Brain microvascular endothelial cell (primary cell): Measurements from ENCODE around the gene KPNA1.

Experiments used
- DNase-seq: peaks from one replicate; pipeline ENCODE4 v3.0.0-alpha.2; 2020
- H3K27ac ChIP-seq: fragments of 250-450 bp; sonication (Bioruptor Pico); 2 replicates; pipeline ENCODE4 v1.5.1; 2020; ENCODE audit warnings: mild to moderate bottlenecking, moderate library complexity
- H3K27me3 ChIP-seq: fragments of 250-450 bp; sonication (Bioruptor Pico); replicated peaks from 2 replicates; pipeline ENCODE4 v1.5.1; 2020; ENCODE audit warnings: mild to moderate bottlenecking
- H3K36me3 ChIP-seq: fragments of 250-450 bp; sonication (Bioruptor Pico); replicated peaks from 2 replicates; pipeline ENCODE4 v1.5.1; 2020; ENCODE audit warnings: mild to moderate bottlenecking
- H3K4me3 ChIP-seq: 2 replicates; pipeline ENCODE4 v1.5.1; 2011; ENCODE audit warnings: low read depth, mild to moderate bottlenecking, control low read depth, low read length, moderate library complexity
- CTCF ChIP-seq: IDR thresholded peaks from 2 replicates; pipeline ENCODE4 v1.5.1; 2011; ENCODE audit warnings: low read depth, mild to moderate bottlenecking, moderate library complexity, low read length, control low read depth, inconsistent platforms; ENCODE audit errors: missing control alignments
- in situ Hi-C: cut with HindIII; loops from 2 replicates; pipeline ENCODE4 v1.10.0; 2017; ENCODE audit warnings: low sequenced_read_pairs, low pct_ligation_motif_present

The KPNA1 gene

GRCh38 chr3:122383771-122384697 is 130.7 kb downstream of the KPNA1 start, which contains the start of gene FAM162A:
Gene FAM162A, plus strand, starts transcription at chr3:122384182. Its CDS starts 84 bp downstream, at chr3:122384266.
- TF ChIP-seq CTCF = peak; percentile 55
- Histone ChIP-seq H3K27ac (peak within 1 kb of the TSS; percentile 40), H3K27me3 (no peaks in the 10 kb centered on the region), H3K36me3 (no peaks in the 10 kb centered on the region), H3K4me3 (peak within 1 kb of the TSS; percentile 93)
- in situ Hi-C loops = no loop called here
- DNase-seq = peak; percentile 82

GRCh38 chr3:122382888-122383666 is 131.7 kb downstream of the KPNA1 start, which contains the start of gene MIX23:
Gene MIX23, minus strand, starts transcription at chr3:122383231. Its CDS starts 7 bp downstream, at chr3:122383224.
- TF ChIP-seq CTCF = no peak
- Histone ChIP-seq H3K27me3 (no peaks in the 10 kb centered on the region), H3K27ac (peak within 1 kb of the TSS; percentile 40), H3K36me3 (no peaks in the 10 kb centered on the region), H3K4me3 (peak within 1 kb of the TSS; percentile 93)
- in situ Hi-C loops = no loop called here
- peak; percentile 81 for DNase-seq

GRCh38 chr3:122377975-122378374 is 136.8 kb downstream of the KPNA1 start:
- no peaks in the 10 kb centered on the region for H3K36me3 ChIP-seq
- no peaks in the 10 kb centered on the region for H3K27me3 ChIP-seq
- no peak overlapping the region for H3K4me3 ChIP-seq
- no peak for TF ChIP-seq CTCF
- no peak for DNase-seq
- in situ Hi-C loops = no loop called here
- H3K27ac ChIP-seq = no peak overlapping the region

GRCh38 chr3:122374034-122374433 is 140.7 kb downstream of the KPNA1 start:
- Histone ChIP-seq H3K36me3 (peaks cover 7% of the 10 kb centered on the region), H3K4me3 (no peak overlapping the region), H3K27me3 (no peaks in the 10 kb centered on the region), H3K27ac (no peak overlapping the region)
- no peak for TF ChIP-seq CTCF
- in situ Hi-C loops = no loop called here
- DNase-seq = no peak
